Right forelimb (tissue), 1 donor: ENCODE results near the gene PBXIP1.
A peak's percentile ranks its signal among the peaks of the same experiment; 100 is the strongest.

Source experiments
- DNase-seq: peaks from one replicate; pipeline ENCODE4 v3.0.0-alpha.2; 2018

PBXIP1 gene

GRCh38 chr1:154971341-154971998, 15.6 kb upstream of the PBXIP1 start:
- no peak for DNase-seq

DNA sequence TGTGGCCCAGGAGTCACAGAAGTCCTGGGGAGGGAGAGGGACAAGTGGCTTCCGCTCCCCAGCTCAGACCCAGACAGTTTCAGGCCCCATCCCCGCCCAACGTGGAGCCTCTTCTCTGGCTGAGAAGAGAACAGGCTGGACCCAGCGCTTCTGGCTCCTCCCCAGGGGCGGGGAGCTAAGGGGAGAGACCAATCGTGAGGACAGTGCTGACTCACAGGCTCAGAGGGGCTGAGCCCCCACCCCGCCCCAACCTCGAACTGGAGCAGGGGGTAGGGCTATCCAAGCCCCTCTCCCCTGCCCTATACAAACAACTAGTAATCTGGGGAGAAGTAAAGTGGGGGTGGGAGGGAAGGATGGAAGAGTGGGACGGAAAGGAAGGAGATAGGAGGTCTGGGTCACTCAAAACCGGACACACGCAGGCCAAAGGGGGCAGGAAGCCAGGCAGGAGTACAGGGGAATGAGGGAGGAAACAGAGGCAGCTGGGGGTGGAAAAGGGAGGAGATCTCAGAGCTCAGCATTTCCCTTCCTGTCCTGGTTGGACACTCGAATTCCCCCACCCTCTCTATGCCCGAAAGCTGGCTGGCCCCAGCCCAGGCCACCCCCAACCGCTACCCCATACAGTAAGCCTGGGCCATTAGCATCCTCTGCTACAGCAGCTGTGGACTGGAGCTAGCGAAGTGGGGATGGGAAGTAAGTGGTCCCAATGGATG, 14.9 kb upstream of the PBXIP1 start, which contains the start of gene SHC1:
SHC1 (minus strand) TSS at position 117 of the 710 bp plus-strand sequence. CDS start 221 bp downstream, outside the sequence.
- DNase-seq: peak; percentile 95

GRCh38 chr1:154969860-154970452, 14.1 kb upstream of the PBXIP1 start:
- DNase-seq: no peak

- DNase-seq: no peak
These were observed 13.3 kb upstream of the PBXIP1 start for GRCh38 chr1:154969246-154969645.

DNA sequence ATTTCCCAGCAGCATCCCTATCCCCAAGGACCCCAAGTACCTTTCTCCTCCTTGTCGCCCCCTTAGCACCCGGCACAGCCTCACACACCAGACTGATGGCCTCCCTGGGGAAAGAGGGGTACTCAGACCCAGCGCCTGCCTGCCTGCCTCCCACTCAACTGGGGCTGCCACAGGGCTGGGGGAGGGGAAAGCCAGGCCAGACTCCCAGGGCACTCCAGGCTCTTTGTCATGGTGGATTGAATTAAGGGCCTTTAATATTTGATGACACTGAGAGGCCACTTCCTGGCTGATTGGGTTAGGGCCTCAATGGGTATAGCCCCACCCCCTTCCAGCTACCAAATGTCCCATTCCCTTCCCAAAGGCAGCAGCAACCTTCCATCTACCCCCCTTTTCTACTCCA, 12.8 kb upstream of the PBXIP1 start:
- DNase-seq: no peak

GRCh38 chr1:154967331-154967950, 11.5 kb upstream of the PBXIP1 start:
- no peak for DNase-seq

- no peak for DNase-seq
These were observed 10.2 kb upstream of the PBXIP1 start for GRCh38 chr1:154966111-154966510.

DNA sequence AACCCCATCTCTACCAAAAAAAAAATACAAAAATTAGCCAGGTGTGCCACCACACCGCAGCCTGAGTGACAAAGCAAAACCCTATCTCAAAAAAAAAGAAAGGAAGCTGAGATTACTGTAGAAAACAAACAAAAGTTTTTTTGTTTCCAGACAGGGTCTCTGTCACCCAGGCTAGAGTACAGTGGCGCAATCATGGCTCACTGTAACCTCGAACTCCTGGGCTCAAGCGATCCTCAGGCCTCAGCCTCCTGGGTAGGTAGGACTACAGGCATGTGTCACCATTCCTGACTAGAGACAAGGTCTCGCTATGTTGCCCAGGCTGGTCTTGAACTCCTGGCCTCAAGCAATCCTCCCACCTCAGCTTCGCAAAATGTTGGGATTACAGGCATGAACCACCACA, 8.5 kb upstream of the PBXIP1 start:
- DNase-seq: no peak

- DNase-seq: no peak
These were observed 7.7 kb upstream of the PBXIP1 start for GRCh38 chr1:154963643-154964042.

- no peak for DNase-seq
These were observed 7.0 kb upstream of the PBXIP1 start for GRCh38 chr1:154962795-154963330.

DNA sequence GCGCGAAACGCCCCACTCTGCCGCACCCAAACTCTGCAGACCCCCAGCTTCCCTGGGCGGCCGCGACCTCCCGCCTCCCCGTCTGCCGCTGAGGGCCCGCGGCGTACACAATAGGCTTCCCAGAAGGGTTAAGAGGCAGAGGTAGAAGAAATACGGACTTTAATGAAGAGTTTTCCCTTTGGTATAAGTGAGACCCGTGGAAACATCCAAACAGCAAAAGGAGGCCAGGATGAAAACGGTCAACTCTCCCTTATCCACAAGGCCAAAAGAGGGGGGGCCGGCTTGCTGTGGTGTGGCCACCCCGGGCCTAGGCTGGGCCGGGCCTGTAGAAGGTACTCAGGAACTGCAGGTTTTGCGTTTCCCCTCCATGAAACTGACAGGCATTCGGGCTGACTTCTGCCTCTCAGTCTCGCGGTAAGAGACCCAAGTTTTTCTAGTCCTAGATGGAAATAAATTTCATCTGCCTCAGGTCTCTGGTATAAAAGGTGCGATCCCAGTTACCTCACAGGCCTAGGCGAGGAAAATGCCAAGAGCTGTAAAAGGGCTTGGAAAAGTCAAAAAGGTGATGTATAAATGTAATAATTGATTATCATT, 6.4 kb upstream of the PBXIP1 start:
- DNase-seq: no peak

- peak; percentile 92 for DNase-seq
These were observed 5.6 kb upstream of the PBXIP1 start, which contains the start of gene PYGO2 for GRCh38 chr1:154961207-154962155. Gene PYGO2, minus strand, starts transcription at chr1:154961782. Its CDS starts 206 bp downstream, at chr1:154961576.

DNA sequence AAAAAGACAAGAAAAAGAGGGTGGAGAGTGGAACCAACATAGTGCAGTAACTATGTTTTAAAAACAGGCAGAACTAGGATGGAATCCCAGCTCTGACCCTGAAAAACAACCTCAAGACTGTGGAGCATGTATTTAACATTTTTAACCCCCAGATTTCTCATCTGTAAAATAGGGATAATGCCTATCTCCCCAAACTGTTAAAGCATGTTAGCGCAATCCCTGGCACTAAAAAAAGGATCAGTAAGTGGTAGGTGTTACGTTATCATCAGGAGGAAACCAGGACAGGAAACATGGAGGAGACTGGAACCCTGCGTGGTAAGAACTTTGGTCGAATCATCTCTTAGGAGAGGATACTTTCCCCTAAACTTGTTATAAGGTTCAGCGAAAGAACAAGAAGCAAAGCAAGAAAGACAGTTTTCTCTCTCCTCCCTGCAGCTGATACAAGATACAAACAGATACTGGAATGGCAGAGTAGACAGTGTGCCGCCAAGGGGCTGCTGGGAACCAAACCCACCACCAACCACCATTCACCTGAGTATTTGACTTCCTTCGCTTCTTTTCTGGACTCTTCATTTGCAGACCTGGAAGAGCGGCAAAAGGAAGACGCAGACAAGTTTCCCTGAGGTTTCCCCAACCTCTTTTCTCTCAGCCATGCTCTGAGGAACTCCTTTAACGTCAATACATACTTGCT, 4.7 kb upstream of the PBXIP1 start:
- DNase-seq: no peak

DNA sequence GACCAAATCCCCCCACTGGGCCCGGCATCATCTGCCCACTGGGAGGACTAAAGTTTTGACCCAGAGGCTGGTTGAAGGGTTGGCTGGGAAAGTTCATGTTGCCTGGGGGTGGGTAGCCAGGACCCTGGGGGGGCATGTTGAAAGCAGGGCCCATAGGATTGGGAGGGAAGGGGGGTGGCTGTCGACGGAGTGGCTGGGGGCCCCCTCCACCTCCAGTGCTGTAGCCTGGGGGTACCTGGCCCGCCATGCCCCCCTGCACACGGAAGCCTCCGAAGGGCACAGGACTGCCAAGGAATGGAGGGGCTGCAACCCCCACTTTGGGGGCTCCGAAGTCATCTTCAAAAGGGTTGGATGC, 3.5 kb upstream of the PBXIP1 start:
- no peak for DNase-seq

DNA sequence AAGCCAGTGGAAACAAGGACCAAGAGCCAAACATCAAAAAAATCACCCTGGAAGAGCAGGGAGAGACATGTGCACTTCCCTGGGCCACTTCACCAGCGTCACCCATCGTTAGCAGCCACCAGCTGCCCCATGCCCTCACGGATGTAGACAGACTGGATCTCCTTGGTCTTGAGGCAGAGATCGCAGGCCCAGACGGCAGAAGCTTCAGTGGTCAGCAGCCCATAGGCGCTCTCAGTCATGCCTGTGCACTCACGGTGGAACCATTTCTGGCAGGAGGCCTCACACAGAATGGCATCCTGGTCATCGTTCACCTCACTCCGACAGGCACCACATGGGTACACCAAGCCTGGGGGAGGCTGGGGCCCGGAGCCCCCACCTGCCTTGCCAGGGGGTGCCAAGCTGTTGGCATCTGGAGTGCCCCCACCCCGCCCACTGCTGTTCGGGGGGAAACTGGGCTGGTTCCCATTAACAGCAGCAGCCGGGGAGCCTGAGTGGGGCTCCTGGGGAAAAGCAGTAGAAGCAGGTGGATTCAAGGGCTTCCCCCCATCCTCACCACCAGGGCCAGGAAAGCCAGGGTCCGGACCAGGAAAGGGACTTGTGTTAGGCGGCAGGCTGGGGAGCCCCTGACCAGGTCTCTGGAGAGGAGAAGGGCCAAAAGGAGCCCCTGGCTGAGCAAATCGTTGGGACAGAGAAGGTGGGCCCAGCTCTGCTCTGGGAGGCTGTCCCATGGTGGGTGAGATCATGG, 3.0 kb upstream of the PBXIP1 start:
- DNase-seq: no peak

GRCh38 chr1:154958036-154958435, 2.1 kb upstream of the PBXIP1 start:
- DNase-seq: no peak

DNA sequence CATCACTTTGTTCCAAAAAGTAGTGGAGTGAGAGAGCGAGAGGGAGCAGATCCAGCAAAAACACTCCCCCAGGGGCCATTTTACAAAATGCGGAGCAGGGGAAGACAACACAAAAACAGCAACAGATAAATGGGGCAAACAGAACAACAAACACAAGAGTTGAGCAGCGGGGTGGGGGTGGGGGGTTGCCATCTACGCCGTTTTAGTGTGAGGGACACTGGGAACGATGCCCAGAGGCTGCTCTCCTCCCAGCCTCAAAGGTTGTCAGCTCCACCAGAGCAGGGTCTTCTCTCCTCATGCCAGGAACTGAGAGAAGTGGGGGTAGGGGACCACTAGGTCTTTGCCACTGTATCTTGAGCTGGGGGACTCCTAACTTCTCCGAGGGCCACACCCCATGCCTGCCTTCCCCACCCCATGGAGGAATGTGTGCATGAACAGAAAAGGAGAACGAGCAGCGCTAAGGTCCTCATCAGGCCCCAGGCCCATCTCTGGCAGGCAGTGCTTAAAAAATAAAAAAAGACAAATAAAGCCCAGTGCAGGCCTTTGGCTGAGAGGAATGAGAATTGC, 1.3 kb upstream of the PBXIP1 start:
- no peak for DNase-seq

GRCh38 chr1:154956544-154956941, 644 bp upstream of the PBXIP1 start:
- peak; percentile 63 for DNase-seq

- DNase-seq: no peak
These were observed 721 bp downstream of the PBXIP1 start for GRCh38 chr1:154955039-154955717.
